GM19023 (cell line): Measurements from ENCODE around the gene SEMA4F.

ENCODE experiments used
- ATAC-seq: cut with Tn5 transposase; IDR thresholded peaks from one replicate; pipeline ENCODE4 v1.9.1; 2021; ENCODE audit warnings: mild to moderate bottlenecking, moderate library complexity; ENCODE audit not compliant: unreplicated experiment

The SEMA4F gene

GRCh38 chr2:74658516-74658915 is 4.5 kb downstream of the SEMA4F start:
- ATAC-seq: no peak

GRCh38 chr2:74659462-74659861 is 5.4 kb downstream of the SEMA4F start:
- ATAC-seq: no peak

- ATAC-seq: no peak
Observed at GRCh38 chr2:74668087-74668486, 14.0 kb downstream of the SEMA4F start.

GRCh38 chr2:74670263-74670662 is 16.2 kb downstream of the SEMA4F start:
- no peak for ATAC-seq

GRCh38 chr2:74671479-74671878 is 17.4 kb downstream of the SEMA4F start:
- no peak for ATAC-seq

- no peak for ATAC-seq
Observed at GRCh38 chr2:74673826-74674528, 19.9 kb downstream of the SEMA4F start.

- no peak for ATAC-seq
Observed at GRCh38 chr2:74675090-74675489, 21.0 kb downstream of the SEMA4F start.

- no peak for ATAC-seq
Observed at GRCh38 chr2:74676331-74676730, 22.3 kb downstream of the SEMA4F start.

- no peak for ATAC-seq
Observed at GRCh38 chr2:74679615-74680014, 25.6 kb downstream of the SEMA4F start.

GRCh38 chr2:74682501-74682900 is 28.5 kb downstream of the SEMA4F start:
- ATAC-seq: no peak

GRCh38 chr2:74685408-74685807 is 31.4 kb downstream of the SEMA4F start:
- no peak for ATAC-seq

GRCh38 chr2:74688881-74689280 is 34.8 kb downstream of the SEMA4F start:
- ATAC-seq: no peak

GRCh38 chr2:74689671-74690070 is 35.6 kb downstream of the SEMA4F start:
- ATAC-seq: no peak

- no peak for ATAC-seq
Observed at GRCh38 chr2:74690571-74690970, 36.5 kb downstream of the SEMA4F start.

GRCh38 chr2:74691929-74692328 is 37.9 kb downstream of the SEMA4F start:
- no peak for ATAC-seq

GRCh38 chr2:74693213-74693612 is 39.2 kb downstream of the SEMA4F start:
- ATAC-seq: no peak

- ATAC-seq: no peak
Observed at GRCh38 chr2:74693668-74694067, 39.6 kb downstream of the SEMA4F start.

- no peak for ATAC-seq
Observed at GRCh38 chr2:74694281-74694680, 40.2 kb downstream of the SEMA4F start.

- ATAC-seq: no peak
Observed at GRCh38 chr2:74695663-74696062, 41.6 kb downstream of the SEMA4F start.

GRCh38 chr2:74696829-74697228 is 42.8 kb downstream of the SEMA4F start:
- no peak for ATAC-seq

GRCh38 chr2:74700643-74701372 is 46.8 kb downstream of the SEMA4F start:
- no peak for ATAC-seq

- ATAC-seq: no peak
Observed at GRCh38 chr2:74702001-74702715, 48.1 kb downstream of the SEMA4F start.
